Loucy (cell line): ENCODE data around the gene C1orf159.

ENCODE experiments used
- H2AFZ ChIP-seq: fragments of 200-600 bp; sonication (generic); 2 replicates; pipeline ENCODE4 v1.6.0; 2016; ENCODE audit warnings: antibody characterized with exemption, mild to moderate bottlenecking, low read length, moderate library complexity
- H3F3A ChIP-seq: fragments of 200-600 bp; 2 replicates; pipeline ENCODE4 v1.6.0; 2016; ENCODE audit warnings: antibody characterized with exemption, low read depth, mild to moderate bottlenecking
- H3K27me3 ChIP-seq: fragments of 200-600 bp; sonication (generic); 2 replicates; pipeline ENCODE4 v1.6.1; 2014; ENCODE audit warnings: low read length, mild to moderate bottlenecking; ENCODE audit not compliant: insufficient read depth, poor library complexity, severe bottlenecking
- H3K36me3 ChIP-seq: fragments of 200-600 bp; sonication (generic); 2 replicates; pipeline ENCODE4 v1.6.1; 2016; ENCODE audit warnings: low read length; ENCODE audit not compliant: insufficient read depth
- H3K4me1 ChIP-seq: fragments of 200-600 bp; sonication (generic); 2 replicates; pipeline ENCODE4 v1.5.1; 2014; ENCODE audit warnings: low read length, mild to moderate bottlenecking; ENCODE audit not compliant: insufficient read depth, poor library complexity, severe bottlenecking
- H3K4me2 ChIP-seq: fragments of 200-600 bp; sonication (generic); 2 replicates; pipeline ENCODE4 v1.6.0; 2014; ENCODE audit warnings: antibody characterized with exemption, low read length, low read depth, mild to moderate bottlenecking; ENCODE audit not compliant: poor library complexity, severe bottlenecking
- H3K4me3 ChIP-seq: fragments of 200-600 bp; sonication (generic); 2 replicates; pipeline ENCODE4 v1.5.1; 2014; ENCODE audit warnings: low read length, mild to moderate bottlenecking, mixed read lengths; ENCODE audit not compliant: poor library complexity, severe bottlenecking
- H3K79me2 ChIP-seq: fragments of 200-600 bp; sonication (generic); 2 replicates; pipeline ENCODE4 v1.6.1; 2014; ENCODE audit warnings: low read length; ENCODE audit not compliant: insufficient read depth
- H3K9ac ChIP-seq: fragments of 200-600 bp; sonication (generic); 2 replicates; pipeline ENCODE4 v1.6.0; 2014; ENCODE audit warnings: mild to moderate bottlenecking, low read depth, low read length, moderate library complexity; ENCODE audit not compliant: poor library complexity, severe bottlenecking
- H3K9me2 ChIP-seq: fragments of 200-600 bp; sonication (generic); replicated peaks from 2 replicates; pipeline ENCODE4 v1.6.1; 2016; ENCODE audit warnings: low read depth, low read length, mixed read lengths
- H3K9me3 ChIP-seq: fragments of 200-600 bp; sonication (generic); 2 replicates; pipeline ENCODE4 v1.6.1; 2014; ENCODE audit warnings: mild to moderate bottlenecking, antibody characterized with exemption, low read length, low read depth; ENCODE audit not compliant: insufficient read depth
- H4K20me1 ChIP-seq: fragments of 200-600 bp; sonication (generic); 2 replicates; pipeline ENCODE4 v1.6.0; 2014; ENCODE audit warnings: antibody characterized with exemption, low read length, mild to moderate bottlenecking; ENCODE audit not compliant: insufficient read depth, poor library complexity, severe bottlenecking
- CTCF ChIP-seq: fragments of 200-600 bp; sonication (generic); conservative IDR thresholded peaks from 2 replicates; pipeline ENCODE4 v1.5.1; 2014; ENCODE audit warnings: mild to moderate bottlenecking, antibody characterized with exemption, low read length
- EZH2phosphoT487 ChIP-seq: fragments of 200-600 bp; IDR thresholded peaks from 2 replicates; pipeline ENCODE4 v1.6.1; 2018; ENCODE audit warnings: antibody characterized with exemption, mild to moderate bottlenecking, moderate library complexity, borderline replicate concordance

The C1orf159 gene

DNA sequence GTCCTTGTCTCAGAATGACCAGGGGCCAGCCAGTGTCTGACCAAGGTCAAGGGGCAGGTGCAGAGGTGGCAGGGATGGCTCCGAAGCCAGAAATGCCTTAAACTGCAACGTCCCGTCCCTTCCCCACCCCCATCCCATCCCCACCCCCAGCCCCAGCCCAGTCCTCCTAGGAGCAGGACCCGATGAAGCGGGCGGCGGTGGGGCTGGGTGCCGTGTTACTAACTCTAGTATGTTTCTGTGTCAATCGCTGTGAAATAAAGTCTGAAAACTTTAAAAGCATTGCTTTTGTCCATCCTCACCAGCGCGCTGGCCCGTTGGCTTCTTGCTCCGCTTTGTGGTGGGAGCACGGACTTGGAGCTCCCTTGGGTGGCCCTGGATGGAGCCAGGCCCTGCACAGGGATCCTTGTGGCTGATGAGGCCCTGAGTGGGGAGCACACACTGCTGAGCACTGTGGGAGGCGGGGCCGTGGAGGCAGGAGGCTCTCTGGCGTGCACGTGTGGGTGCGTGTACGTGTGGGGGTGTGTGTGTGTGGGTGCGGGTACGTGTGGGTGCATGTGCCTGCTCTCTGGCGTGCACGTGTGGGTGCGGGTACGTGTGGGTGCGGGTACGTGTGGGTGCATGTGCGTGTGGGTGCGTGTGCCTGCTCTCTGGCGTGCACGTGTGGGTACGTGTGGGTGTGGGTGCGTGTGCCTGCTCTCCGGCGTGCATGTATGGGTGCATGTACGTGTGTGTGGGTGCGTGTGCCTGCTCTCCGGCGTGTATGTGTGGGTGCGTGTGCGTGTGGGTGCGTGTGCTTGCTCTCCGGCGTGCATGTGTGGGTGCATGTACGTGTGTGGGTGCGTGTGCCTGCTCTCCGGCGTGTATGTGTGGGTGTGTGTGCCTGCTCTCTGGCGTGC is 59.8 kb downstream of the C1orf159 start:
- Histone ChIP-seq H4K20me1 (no peaks in the 10 kb centered on the region), H2AFZ (no peak overlapping the region), H3F3A (no peaks in the 10 kb centered on the region), H3K36me3 (no peaks in the 10 kb centered on the region), H3K4me2 (no peak overlapping the region), H3K4me1 (peaks cover 4% of the 10 kb centered on the region), H3K9me3 (no peaks in the 10 kb centered on the region), H3K9me2 (no peaks in the 10 kb centered on the region), H3K79me2 (no peaks in the 10 kb centered on the region), H3K27me3 (no peaks in the 10 kb centered on the region), H3K4me3 (no peak overlapping the region), H3K9ac (no peak overlapping the region)
- TF ChIP-seq EZH2phosphoT487 (no peak), CTCF (no peak)

- no peaks in the 10 kb centered on the region for H3K27me3 ChIP-seq
- no peaks in the 10 kb centered on the region for H4K20me1 ChIP-seq
- H3F3A ChIP-seq, result no peaks in the 10 kb centered on the region
- H3K36me3 ChIP-seq, result no peaks in the 10 kb centered on the region
- peaks cover 4% of the 10 kb centered on the region for H3K4me1 ChIP-seq
- no peak overlapping the region for H3K9ac ChIP-seq
- no peaks in the 10 kb centered on the region for H3K9me2 ChIP-seq
- no peak overlapping the region for H3K4me3 ChIP-seq
- TF ChIP-seq EZH2phosphoT487, result no peak
- no peak for TF ChIP-seq CTCF
- H2AFZ ChIP-seq, result no peak overlapping the region
- no peaks in the 10 kb centered on the region for H3K79me2 ChIP-seq
- no peak overlapping the region for H3K4me2 ChIP-seq
- no peaks in the 10 kb centered on the region for H3K9me3 ChIP-seq
Observed at GRCh38 chr1:1054971-1055370, 60.9 kb downstream of the C1orf159 start.

- Histone ChIP-seq H3K4me1 (peaks cover 4% of the 10 kb centered on the region), H2AFZ (no peak overlapping the region), H3F3A (no peaks in the 10 kb centered on the region), H3K79me2 (no peaks in the 10 kb centered on the region), H3K9me3 (no peaks in the 10 kb centered on the region), H3K4me2 (no peak overlapping the region), H3K4me3 (no peak overlapping the region), H3K36me3 (no peaks in the 10 kb centered on the region), H4K20me1 (no peaks in the 10 kb centered on the region), H3K9ac (no peak overlapping the region), H3K9me2 (no peaks in the 10 kb centered on the region), H3K27me3 (no peaks in the 10 kb centered on the region)
- TF ChIP-seq CTCF, result no peak
Observed at GRCh38 chr1:1054099-1054700, 61.7 kb downstream of the C1orf159 start.
